ENCODE measurements around the gene POLR1D. TPM values are rescaled to one million over a fixed set of nuclear protein-coding genes. Genes with fewer than 3 reads are reported as not detected.

Gene POLR1D
- polyA plus RNA-seq, 1 donor (not counting 4 experiments of a cell fraction or from before 2014, with no cell fraction given): 235 TPM

- Histone ChIP-seq H4K20me1 (ENCODE audit: control insufficient read depth, extremely low read depth, insufficient read depth, low read length) (no peaks in the 10 kb centered on the region), H3K36me3 (ENCODE audit: control insufficient read depth in 2 of 2, extremely low read depth in 1 of 2, insufficient read depth in 2 of 2, low read length in 2 of 2) (no peaks in the 10 kb centered on the region), H3K27me3 (ENCODE audit: control insufficient read depth, extremely low read depth, insufficient read depth, low read length) (no peaks in the 10 kb centered on the region), H3K9me3 (ENCODE audit: control insufficient read depth, low read depth, low read length) (no peaks in the 10 kb centered on the region), H3K4me1 (ENCODE audit: control insufficient read depth, extremely low read depth, insufficient read depth, low read length) (peaks cover 37% of the 10 kb centered on the region), H3K9ac (ENCODE audit: control insufficient read depth, extremely low read depth, insufficient read depth, low read length) (no peak overlapping the region), H3K4me2 (ENCODE audit: control insufficient read depth, extremely low read depth, insufficient read depth, low read depth, low read length) (no peak overlapping the region), H2AFZ (ENCODE audit: control insufficient read depth, low read length) (no peak overlapping the region), H3K79me2 (ENCODE audit: control insufficient read depth, insufficient read depth, low read length) (peaks cover 4% of the 10 kb centered on the region), H3K9me1 (ENCODE audit: control insufficient read depth, extremely low read depth, insufficient read depth, low read length) (peaks cover under 1% of the 10 kb centered on the region), H3K27ac (ENCODE audit: control insufficient read depth, insufficient read depth, low read length) (no peak overlapping the region), H3K4me3 (ENCODE audit: control insufficient read depth in 2 of 3, extremely low read depth in 1 of 3, insufficient read depth in 2 of 3, low read depth in 1 of 3, low read length in 3 of 3) (no peak overlapping the region)
- dilution Hi-C loops (cut with MboI; ENCODE audit: extremely low pct_ligation_motif_present, low sequenced_read_pairs): no loop called here
- DNase-seq (ENCODE audit: low read depth, low spot score) (no peak), FAIRE-seq (no peak)
- TF ChIP-seq CTCF (optimal IDR thresholded peaks at IDR 0.05 in 1 of 3, IDR thresholded peaks at IDR 0.05 in 1 of 3, conservative IDR thresholded peaks at IDR 0.05 in 1 of 3; ENCODE audit: extremely low read depth in 1 of 3, insufficient read depth in 2 of 3, low read length in 3 of 3) (no peak), EZH2 (IDR thresholded peaks at IDR 0.05; ENCODE audit: low read length) (no peak)
Observed at GRCh38 chr13:27660511-27660910, 38.8 kb downstream of the POLR1D start.

DNA sequence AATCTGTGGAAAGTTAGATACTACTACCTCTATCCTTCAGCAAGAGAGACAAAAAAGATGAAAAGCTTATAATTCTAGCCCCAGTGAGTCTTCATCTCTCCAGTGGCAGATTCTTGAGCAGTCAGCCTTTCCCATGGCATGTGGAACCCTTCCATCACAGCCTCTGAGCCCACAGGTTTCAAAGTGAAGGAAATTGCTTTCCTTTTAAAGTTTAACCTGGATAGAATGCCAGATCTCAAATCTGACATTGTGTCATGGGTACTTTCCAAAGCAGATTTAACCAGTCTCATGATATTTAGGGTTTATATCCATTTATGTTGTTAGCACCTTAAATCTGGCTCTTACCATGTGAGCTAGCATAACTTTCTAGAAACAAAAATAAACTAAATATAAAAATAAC, 39.3 kb downstream of the POLR1D start:
- H3K27ac ChIP-seq (ENCODE audit: control insufficient read depth, insufficient read depth, low read length): no peak overlapping the region
- H3K9me3 ChIP-seq (ENCODE audit: control insufficient read depth, low read depth, low read length): no peaks in the 10 kb centered on the region
- no peaks in the 10 kb centered on the region for H4K20me1 ChIP-seq (ENCODE audit: control insufficient read depth, extremely low read depth, insufficient read depth, low read length)
- no peaks in the 10 kb centered on the region for H3K27me3 ChIP-seq (ENCODE audit: control insufficient read depth, extremely low read depth, insufficient read depth, low read length)
- dilution Hi-C loops (cut with MboI; ENCODE audit: extremely low pct_ligation_motif_present, low sequenced_read_pairs): no loop called here
- H3K79me2 ChIP-seq (ENCODE audit: control insufficient read depth, insufficient read depth, low read length): peaks cover 4% of the 10 kb centered on the region
- H3K4me3 ChIP-seq (ENCODE audit: control insufficient read depth in 2 of 3, extremely low read depth in 1 of 3, insufficient read depth in 2 of 3, low read depth in 1 of 3, low read length in 3 of 3): no peak overlapping the region
- DNase-seq (ENCODE audit: low read depth, low spot score): no peak
- H3K4me2 ChIP-seq (ENCODE audit: control insufficient read depth, extremely low read depth, insufficient read depth, low read depth, low read length): no peak overlapping the region
- no peak for FAIRE-seq
- TF ChIP-seq CTCF (optimal IDR thresholded peaks at IDR 0.05 in 1 of 3, IDR thresholded peaks at IDR 0.05 in 1 of 3, conservative IDR thresholded peaks at IDR 0.05 in 1 of 3; ENCODE audit: extremely low read depth in 1 of 3, insufficient read depth in 2 of 3, low read length in 3 of 3) (no peak), EZH2 (IDR thresholded peaks at IDR 0.05; ENCODE audit: low read length) (no peak)
- peaks cover 37% of the 10 kb centered on the region for H3K4me1 ChIP-seq (ENCODE audit: control insufficient read depth, extremely low read depth, insufficient read depth, low read length)
- H2AFZ ChIP-seq (ENCODE audit: control insufficient read depth, low read length): no peak overlapping the region
- peaks cover 0 to 2% of the 10 kb centered on the region in 2 experiments for H3K36me3 ChIP-seq (ENCODE audit: control insufficient read depth in 2 of 2, extremely low read depth in 1 of 2, insufficient read depth in 2 of 2, low read length in 2 of 2)
- peaks cover 3% of the 10 kb centered on the region for H3K9me1 ChIP-seq (ENCODE audit: control insufficient read depth, extremely low read depth, insufficient read depth, low read length)
- no peak overlapping the region for H3K9ac ChIP-seq (ENCODE audit: control insufficient read depth, extremely low read depth, insufficient read depth, low read length)
